Measurements from ENCODE around the gene N4BP2.

DNA sequence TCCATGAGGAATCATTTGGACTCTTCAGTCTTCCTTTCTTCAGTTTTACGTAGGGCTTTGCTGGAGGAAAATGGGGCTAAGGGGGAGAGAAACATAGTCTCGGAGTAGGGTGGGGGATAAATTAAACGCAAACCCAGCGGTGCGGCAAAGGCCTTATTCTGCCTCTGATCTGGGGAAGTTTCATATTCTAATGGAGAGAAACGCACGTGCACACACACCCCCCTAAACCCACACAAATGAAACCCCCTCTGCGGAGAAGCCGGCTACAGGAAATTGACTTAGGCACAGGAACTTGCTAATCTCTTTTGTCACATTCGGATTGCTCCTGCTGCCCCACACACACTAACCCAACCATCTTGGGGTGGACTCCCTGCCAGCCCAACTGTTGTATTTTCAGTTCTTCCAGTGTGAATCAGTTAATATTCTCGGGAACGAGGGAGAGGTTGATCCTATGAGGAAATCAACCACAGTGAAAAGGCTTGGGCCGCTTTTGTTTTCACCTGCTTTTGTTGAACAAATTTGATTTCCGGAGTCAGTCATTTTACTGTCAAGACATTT, 140.2 kb downstream of the N4BP2 start, which contains the start of gene RHOH:
- TF ChIP-seq, protein P1, sequence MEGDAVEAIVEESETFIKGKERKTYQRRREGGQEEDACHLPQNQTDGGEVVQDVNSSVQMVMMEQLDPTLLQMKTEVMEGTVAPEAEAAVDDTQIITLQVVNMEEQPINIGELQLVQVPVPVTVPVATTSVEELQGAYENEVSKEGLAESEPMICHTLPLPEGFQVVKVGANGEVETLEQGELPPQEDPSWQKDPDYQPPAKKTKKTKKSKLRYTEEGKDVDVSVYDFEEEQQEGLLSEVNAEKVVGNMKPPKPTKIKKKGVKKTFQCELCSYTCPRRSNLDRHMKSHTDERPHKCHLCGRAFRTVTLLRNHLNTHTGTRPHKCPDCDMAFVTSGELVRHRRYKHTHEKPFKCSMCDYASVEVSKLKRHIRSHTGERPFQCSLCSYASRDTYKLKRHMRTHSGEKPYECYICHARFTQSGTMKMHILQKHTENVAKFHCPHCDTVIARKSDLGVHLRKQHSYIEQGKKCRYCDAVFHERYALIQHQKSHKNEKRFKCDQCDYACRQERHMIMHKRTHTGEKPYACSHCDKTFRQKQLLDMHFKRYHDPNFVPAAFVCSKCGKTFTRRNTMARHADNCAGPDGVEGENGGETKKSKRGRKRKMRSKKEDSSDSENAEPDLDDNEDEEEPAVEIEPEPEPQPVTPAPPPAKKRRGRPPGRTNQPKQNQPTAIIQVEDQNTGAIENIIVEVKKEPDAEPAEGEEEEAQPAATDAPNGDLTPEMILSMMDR (conservative IDR thresholded peaks at IDR 0.05; ENCODE audit: low read depth, low read length) = no peak
- no peak for TF ChIP-seq EZH2 (IDR thresholded peaks at IDR 0.05; ENCODE audit: low read length, unreplicated experiment)

Measured in PC-3 (cell line).